Measurements from ENCODE around the gene TMEM107. TPM values are rescaled to one million over a fixed set of nuclear protein-coding genes. Genes with fewer than 3 reads are reported as not detected.

The TMEM107 gene
- total RNA-seq, 1 experiment from 2014 or later, result 12.6 TPM

DNA sequence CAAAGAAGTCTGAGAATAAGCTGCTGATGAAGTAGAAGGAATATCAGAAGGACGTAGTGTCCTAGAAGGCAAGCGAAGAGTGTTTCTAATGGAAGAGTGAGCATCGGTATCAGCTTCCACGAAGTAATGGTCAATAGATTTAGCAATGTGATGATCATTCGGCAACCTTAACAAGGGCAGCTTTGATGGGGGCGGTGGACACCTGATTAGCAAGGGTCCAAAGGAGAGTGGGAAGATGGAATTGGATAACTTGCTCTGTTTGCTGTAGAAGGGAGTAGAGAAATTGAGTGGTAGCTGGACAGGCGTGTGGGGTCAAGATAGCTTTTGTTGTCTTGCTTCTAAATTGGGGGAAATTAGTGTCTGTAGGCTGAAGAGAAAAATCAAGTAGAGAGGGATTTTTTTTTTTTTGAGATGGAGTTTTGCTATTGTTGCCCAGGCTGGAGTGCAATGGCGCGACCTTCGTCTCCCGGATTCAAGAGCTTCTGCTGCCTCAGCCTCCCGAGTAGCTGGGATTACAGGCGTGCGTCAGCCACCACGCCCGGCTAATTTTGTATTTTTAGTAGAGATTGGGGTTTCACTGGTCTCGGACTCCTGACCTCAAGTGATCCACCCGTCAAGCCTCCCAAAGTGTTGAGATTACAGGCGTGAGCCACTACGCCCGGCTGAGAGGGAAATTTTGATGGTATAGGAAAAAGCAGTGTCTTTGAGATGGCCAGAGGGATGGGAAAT lies 38.4 kb downstream of the TMEM107 start:
- no peak for DNase-seq (ENCODE audit: low spot score)

DNA sequence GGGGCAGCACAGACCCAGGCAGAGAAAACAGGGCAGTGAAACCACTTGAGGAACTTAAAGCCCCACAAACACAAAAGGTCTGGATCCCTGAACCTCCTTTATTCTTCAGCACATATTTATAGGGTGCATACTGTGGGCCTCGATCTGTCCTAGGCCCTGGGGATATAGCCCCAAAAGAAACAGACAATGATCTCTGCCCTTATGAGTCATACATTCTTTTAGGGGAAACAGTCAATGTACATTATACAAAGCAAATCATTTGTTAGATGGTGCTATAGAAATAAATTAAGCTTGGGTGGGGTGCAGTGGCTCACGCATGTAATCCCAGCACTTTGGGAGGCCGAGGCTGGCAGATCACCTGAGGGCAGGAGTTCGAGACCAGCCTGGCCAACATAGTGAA lies 42.2 kb downstream of the TMEM107 start:
- no peak for DNase-seq (ENCODE audit: low spot score)

GRCh38 chr17:8133399-8133798 lies 42.8 kb downstream of the TMEM107 start:
- no peak for DNase-seq (ENCODE audit: low spot score)

DNA sequence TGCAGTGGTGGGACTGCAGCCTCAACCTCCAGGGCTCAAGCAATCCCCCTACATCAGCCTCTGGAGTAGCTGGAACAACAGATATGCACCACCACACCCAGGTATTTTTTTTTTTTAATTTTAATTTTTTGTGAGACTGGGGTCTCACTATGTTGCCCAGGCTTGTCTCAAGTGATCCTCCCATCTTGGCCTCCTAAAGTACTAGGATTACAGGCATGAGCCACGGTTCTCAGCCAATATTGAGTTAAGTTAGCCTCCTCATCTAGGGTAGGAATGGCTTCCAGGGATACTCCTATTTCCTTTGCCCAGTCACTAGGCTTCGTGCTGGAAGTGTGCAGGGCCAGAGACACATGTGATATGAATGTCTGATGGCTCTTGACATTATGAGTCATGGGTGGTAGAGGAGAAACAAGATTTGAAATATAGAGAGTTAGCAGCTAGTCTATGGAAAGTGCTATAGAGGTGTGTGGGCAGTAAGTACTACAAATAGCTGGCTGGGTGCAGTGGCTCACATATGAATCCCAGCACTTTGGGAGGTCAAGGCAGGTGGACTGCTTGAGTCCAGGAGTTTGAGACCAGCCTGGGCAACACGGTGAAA lies 44.2 kb downstream of the TMEM107 start:
- no peak for DNase-seq (ENCODE audit: low spot score)

DNA sequence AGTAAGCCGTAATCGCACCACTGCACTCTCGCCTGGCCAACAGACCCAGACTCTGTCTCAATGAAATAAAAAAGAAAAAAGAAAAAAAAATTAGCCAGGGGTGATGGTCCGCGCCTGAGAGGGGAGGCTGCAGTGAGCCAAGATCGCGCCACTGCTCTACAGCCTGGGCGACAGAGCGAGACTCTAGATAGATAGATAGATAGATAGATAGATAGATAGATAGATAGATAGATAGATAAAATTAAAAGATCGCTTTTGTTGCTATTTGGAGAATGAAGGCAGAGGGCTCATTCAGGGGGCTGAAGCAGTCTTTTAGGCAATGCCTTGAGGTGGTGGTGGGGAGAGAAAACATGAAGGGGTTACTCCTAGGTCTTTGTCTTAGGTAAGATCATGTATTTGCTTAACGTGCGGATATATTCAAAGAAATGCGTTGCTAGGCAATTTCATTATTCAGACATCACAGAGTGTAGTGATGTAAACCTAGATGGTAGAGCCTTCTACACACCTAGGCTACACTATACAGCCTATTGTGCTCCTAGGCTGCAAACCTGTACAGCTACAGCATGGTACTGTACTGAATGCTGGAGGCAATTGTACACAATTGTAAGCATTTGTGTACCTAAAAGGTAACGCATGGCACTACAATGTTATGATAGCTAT lies 47.9 kb downstream of the TMEM107 start:
- no peak for DNase-seq (ENCODE audit: low spot score)

- peak; percentile 53 for DNase-seq (ENCODE audit: low spot score)
Observed at GRCh38 chr17:8126491-8127066, 49.6 kb downstream of the TMEM107 start.

- peak; percentile 36 for DNase-seq (ENCODE audit: low spot score)
Observed at GRCh38 chr17:8125947-8126490, 50.2 kb downstream of the TMEM107 start.

DNA sequence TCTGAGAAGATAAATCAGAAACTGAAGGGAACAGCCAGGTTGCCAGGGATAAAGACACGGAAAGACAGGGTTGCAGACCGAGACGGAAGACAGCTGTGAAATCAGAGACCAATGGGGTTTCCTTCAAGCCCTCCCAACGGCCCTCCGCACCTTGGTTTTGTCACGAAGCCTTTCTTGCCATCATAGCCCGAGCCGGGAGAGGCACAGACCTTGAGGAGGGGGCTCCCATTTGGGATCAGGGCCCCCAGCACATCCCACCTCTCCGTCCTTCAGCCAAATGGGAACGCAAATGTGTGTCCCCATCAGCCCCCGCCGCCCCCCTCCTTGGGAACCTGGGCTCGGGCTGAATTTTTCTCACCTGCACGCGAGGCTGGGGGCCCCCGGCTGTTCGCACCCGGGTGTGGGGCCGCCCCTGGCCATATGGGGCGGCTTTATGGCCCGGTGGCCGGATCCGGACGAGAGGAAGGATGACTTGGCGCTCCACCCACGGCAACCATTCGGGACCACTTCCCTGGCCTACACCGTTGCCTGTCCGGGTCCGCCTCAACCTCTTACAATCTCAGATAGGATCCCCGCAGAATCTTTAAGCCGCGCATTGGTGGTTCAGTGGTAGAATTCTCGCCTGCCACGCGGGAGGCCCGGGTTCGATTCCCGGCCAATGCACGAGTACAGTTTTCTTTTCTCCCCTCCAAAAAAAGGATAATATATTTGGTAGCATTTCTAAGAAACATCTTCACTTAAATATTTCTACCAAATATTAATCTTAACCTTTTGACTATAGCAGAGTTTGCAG lies 50.8 kb downstream of the TMEM107 start:
- DNase-seq (ENCODE audit: low spot score), result peak; percentile 77

DNA sequence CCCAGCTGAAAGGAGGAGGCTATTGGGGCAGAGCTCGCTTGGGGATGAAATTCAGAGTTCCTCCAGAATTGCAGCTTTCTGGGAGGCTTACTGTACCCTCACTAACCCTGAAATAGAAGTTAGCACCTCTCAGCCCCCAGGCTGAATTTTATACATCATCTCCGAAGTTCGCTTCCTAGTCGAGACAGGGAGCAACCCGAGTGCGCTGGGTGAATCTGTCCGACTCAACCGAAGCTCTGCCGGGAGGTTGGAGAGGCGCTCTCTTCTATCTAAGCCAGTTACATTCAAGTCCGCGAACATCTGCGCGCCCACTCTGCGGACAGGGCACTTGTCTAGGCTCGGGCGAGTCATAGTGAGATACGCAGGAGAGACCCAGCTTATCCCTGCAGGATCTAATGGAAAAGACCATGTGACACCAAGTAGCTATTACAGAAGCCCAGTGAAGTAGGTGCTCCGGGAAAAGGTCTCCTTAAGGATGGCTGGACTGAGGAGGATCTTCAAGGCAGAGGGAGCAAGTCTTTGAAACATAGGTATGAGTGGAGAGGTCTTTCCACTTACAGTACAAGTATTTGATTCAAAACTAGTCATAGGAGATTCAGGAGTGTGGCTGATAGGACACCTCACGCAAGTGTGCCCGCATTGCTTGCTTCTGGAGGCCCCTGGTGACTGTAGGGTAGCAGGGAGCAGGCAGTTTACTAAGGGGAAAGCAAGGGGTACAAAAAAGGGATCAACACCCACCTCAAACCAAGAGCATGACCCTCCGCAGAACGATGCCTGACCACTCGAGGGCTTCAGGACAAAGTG lies 51.6 kb downstream of the TMEM107 start:
- peak; percentile 26 for DNase-seq (ENCODE audit: low spot score)

DNA sequence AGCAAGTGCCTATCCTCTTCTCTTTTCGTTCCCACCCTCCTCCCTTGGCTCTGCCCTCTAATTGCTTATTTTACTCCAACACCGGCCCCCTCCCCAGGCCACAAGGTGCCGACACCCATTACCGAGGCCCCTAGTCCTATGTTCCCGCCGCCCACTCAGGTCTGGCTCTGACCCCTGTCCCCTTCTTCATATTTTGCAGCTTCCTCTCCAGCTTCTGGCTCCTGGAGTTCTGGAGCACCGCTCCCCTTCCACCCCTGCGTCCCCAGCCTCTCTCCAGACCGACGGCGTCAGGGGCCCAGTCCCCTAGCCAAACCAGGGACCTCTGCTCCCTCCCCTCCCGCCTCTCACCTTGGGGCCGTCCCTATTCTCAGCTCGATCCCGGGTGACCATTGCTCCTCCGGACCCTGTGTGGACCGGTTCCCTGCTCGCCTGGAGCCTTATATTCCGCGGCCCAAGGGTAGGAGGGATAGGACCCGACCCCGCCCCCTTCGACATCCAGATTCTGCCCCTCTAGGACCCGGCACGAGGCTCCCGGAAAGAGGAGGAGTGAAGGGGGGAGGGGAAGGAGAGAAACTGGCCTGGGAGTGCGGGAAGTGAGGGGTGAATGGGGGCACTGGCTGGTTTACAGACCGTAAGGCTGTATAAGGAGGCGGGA lies 52.4 kb downstream of the TMEM107 start, which contains the start of gene HES7:
Gene HES7, minus strand, starts transcription at position 412 of the 655 bp plus-strand sequence. Its CDS starts 22 bp downstream, at position 390.
- no peak for DNase-seq (ENCODE audit: low spot score)

DNA sequence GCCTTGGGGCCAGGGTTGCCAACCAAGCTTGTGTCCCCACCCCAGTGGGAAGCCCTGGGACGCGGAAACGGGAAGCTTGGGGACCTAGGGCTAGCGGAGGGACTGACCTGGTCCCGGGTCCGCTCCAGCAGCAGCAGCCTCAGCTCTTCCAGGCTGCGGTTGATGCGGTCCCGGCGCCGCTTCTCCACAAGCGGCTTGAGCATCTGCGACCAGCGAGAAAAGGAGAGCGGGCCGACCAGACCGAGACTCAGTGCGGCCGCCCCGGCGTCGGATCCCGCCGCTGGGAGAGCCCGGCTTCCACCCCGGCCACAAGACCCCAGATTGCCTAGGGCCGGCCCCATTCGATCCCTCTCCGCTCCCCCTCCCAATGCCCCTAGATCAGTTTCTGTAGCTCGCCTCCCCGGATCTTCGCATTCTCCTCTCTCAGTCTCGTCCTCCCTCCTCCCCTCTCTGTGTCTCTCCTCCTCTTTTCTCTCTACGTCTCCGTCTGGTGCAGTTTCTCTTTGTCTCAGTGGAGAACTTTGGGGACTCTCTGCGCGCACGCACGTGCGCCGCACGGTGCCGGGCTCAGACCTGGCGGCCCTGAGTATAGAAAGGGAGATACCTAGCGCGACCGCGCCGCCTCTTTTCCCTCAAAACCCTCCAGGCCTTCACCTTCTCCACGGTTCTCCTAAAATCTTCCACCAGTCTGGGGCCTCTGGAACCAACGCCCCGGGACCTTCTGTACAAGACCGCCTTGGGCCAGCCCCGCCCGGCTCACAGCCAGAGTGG lies 53.1 kb downstream of the TMEM107 start:
- no peak for DNase-seq (ENCODE audit: low spot score)

Other genes starting within 250 kb of the TMEM107 start
- gene KCNAB3, start 246.5 kb downstream of the TMEM107 start, total RNA-seq (2014; rRNA removed; shearing (Covaris generic)), result 0.74 and 1.4 TPM in 2 replicates
- 22.0 and 24.5 TPM in 2 replicates for gene TRAPPC1, start 244.4 kb downstream of the TMEM107 start, total RNA-seq (2014; rRNA removed; shearing (Covaris generic))
- 17.3 and 24.4 TPM in 2 replicates for gene CNTROB, start 244.2 kb downstream of the TMEM107 start, total RNA-seq (2014; rRNA removed; shearing (Covaris generic))
- 0.03 TPM in 1 of 2 replicates, not detected in the other for gene GUCY2D, start 173.8 kb downstream of the TMEM107 start, total RNA-seq (2014; rRNA removed; shearing (Covaris generic))
- not detected in 2 replicates for gene ALOX15B, start 137.3 kb downstream of the TMEM107 start, total RNA-seq (2014; rRNA removed; shearing (Covaris generic))
- gene ALOX12B, start 88.7 kb downstream of the TMEM107 start, total RNA-seq (2014; rRNA removed; shearing (Covaris generic)), result 0.97 TPM in 1 of 2 replicates, not detected in the other
- gene ALOXE3, start 57.9 kb downstream of the TMEM107 start, total RNA-seq (2014; rRNA removed; shearing (Covaris generic)), result not detected in 2 replicates
- gene HES7, start 52.3 kb downstream of the TMEM107 start, total RNA-seq (2014; rRNA removed; shearing (Covaris generic)), result 0.61 and 0.76 TPM in 2 replicates
- gene PER1, start 24.0 kb downstream of the TMEM107 start, total RNA-seq (2014; rRNA removed; shearing (Covaris generic)), result 37.1 and 43.5 TPM in 2 replicates
- gene VAMP2, start 13.4 kb downstream of the TMEM107 start, total RNA-seq (2014; rRNA removed; shearing (Covaris generic)), result 4.9 and 5.8 TPM in 2 replicates
- 12.4 and 12.8 TPM in 2 replicates for gene BORCS6, start 13.8 kb upstream of the TMEM107 start, total RNA-seq (2014; rRNA removed; shearing (Covaris generic))
- gene AURKB, start 34.2 kb upstream of the TMEM107 start, total RNA-seq (2014; rRNA removed; shearing (Covaris generic)), result 75.0 and 84.9 TPM in 2 replicates
- 5.9 and 17.7 TPM in 2 replicates for gene CTC1, start 71.7 kb upstream of the TMEM107 start, total RNA-seq (2014; rRNA removed; shearing (Covaris generic))
- gene PFAS, start 72.9 kb upstream of the TMEM107 start, total RNA-seq (2014; rRNA removed; shearing (Covaris generic)), result 45.4 and 51.3 TPM in 2 replicates
- 13.9 and 18.4 TPM in 2 replicates for gene RANGRF, start 112.3 kb upstream of the TMEM107 start, total RNA-seq (2014; rRNA removed; shearing (Covaris generic))
- 1.7 and 2.4 TPM in 2 replicates for gene SLC25A35, start 119.0 kb upstream of the TMEM107 start, total RNA-seq (2014; rRNA removed; shearing (Covaris generic))
- not detected in 2 replicates for gene ARHGEF15, start 133.9 kb upstream of the TMEM107 start, total RNA-seq (2014; rRNA removed; shearing (Covaris generic))
- gene ODF4, start 163.5 kb upstream of the TMEM107 start, total RNA-seq (2014; rRNA removed; shearing (Covaris generic)), result not detected in 2 replicates
- 1,242 and 1,305 TPM in 2 replicates for gene RPL26, start 206.8 kb upstream of the TMEM107 start, total RNA-seq (2014; rRNA removed; shearing (Covaris generic))
- gene RNF222, start 221.4 kb upstream of the TMEM107 start, total RNA-seq (2014; rRNA removed; shearing (Covaris generic)), result not detected in 2 replicates